Transverse colon (tissue), 4 donors: Measurements from ENCODE around the gene WDR31. TPM values are rescaled to one million over a fixed set of nuclear protein-coding genes. Genes with fewer than 3 reads are reported as not detected.

Source experiments
- DNase-seq: peaks from one replicate; pipeline ENCODE4 v3.0.0-alpha.2; 2019
- H3K27ac ChIP-seq, 4 donors: fragments of 200-600 bp; sonication (generic); 2 replicates each; pipeline ENCODE4 v1.5.1; 2016 to 2018; ENCODE audit warnings: inconsistent platforms in 4 of 4
- H3K27me3 ChIP-seq: fragments of 200-600 bp; sonication (generic); 2 replicates; pipeline ENCODE4 v1.5.1; 2017; ENCODE audit warnings: inconsistent platforms
- H3K36me3 ChIP-seq, 4 donors: fragments of 200-600 bp; sonication (generic); 2 replicates each; pipeline ENCODE4 v1.5.1; 2017 to 2019; ENCODE audit warnings: inconsistent platforms in 4 of 4
- H3K4me1 ChIP-seq, 4 donors: fragments of 200-600 bp; sonication (generic); 2 replicates each; pipeline ENCODE4 v1.5.1; 2017 to 2020; ENCODE audit warnings: inconsistent platforms in 4 of 4
- H3K4me3 ChIP-seq, 4 donors: fragments of 200-600 bp; sonication (generic); 1 replicate in 1 of 4; 2 replicates in 3 of 4; pipeline versions ENCODE4 v1.5.1 to v1.6.1; 2017 to 2019; ENCODE audit warnings: inconsistent platforms in 4 of 4
- H3K9me3 ChIP-seq, 2 donors: fragments of 200-600 bp; sonication (generic); 2 replicates each; pipeline ENCODE4 v1.5.1; 2017 to 2019; ENCODE audit warnings: inconsistent platforms in 2 of 2
- EP300 ChIP-seq: sonication (generic); formaldehyde crosslinking; IDR thresholded peaks from one replicate; pipeline ENCODE4 v1.6.1; 2017; ENCODE audit warnings: antibody characterized with exemption, low read depth
- POLR2A ChIP-seq: fragments of 450-650 bp; IDR thresholded peaks from one replicate; pipeline ENCODE4 v1.6.1; 2016; ENCODE audit warnings: antibody characterized with exemption, mild to moderate bottlenecking, moderate library complexity
- POLR2AphosphoS5 ChIP-seq, 3 donors: sonication (generic); formaldehyde crosslinking; IDR thresholded peaks; one replicate each; pipeline ENCODE4 v1.6.1; 2016; ENCODE audit warnings: antibody characterized with exemption in 3 of 3
- WGBS, 2 donors: methylation state at CpG; one replicate each; pipeline ENCODE4 v1.1.5; 2018; ENCODE audit warnings: low coverage in 1 of 2; 5-methylcytosine and 5-hydroxymethylcytosine counted together
- in situ Hi-C, 4 donors: fragments of 200-750 bp; cut with MboI; loops; one replicate each; pipeline versions ENCODE4 v1.15.0 to v1.15.1; 2017; ENCODE audit warnings: low sequenced_read_pairs in 3 of 4, low pct_ligation_motif_present in 1 of 4, low pct_unique_long_range_greater_than_20kb in 1 of 4
- intact Hi-C: fragments of 100-400 bp; cut with DNase I; formaldehyde crosslinking; loops from one replicate; pipeline ENCODE4 v1.15.1; 2023; ENCODE audit warnings: low total_unique reads
- total RNA-seq, 4 donors: library from RNA; depleted of rRNA; stranded (reverse); fragments of >200 nt; gene quantifications; one replicate each; pipeline ENCODE4 v1.1.0, GENCODE V29; 2016
- TF ChIP-seq, protein P1 (sequence below), 5 experiments: fragments of 200-600 bp in 3 of 5; fragments of 450-650 bp in 2 of 5; sonication (generic) in 3 of 5; IDR thresholded peaks; 1 replicate in 2 of 5; 2 replicates in 3 of 5; pipeline ENCODE4 v1.5.1; 2016 to 2017; ENCODE audit warnings: antibody characterized with exemption in 5 of 5, inconsistent platforms in 3 of 5, mild to moderate bottlenecking in 2 of 5, moderate library complexity in 1 of 5

WDR31 gene
- total RNA-seq, 4 donors from 2014 or later = 0.60 to 3.0 (median 1.6) TPM

DNA sequence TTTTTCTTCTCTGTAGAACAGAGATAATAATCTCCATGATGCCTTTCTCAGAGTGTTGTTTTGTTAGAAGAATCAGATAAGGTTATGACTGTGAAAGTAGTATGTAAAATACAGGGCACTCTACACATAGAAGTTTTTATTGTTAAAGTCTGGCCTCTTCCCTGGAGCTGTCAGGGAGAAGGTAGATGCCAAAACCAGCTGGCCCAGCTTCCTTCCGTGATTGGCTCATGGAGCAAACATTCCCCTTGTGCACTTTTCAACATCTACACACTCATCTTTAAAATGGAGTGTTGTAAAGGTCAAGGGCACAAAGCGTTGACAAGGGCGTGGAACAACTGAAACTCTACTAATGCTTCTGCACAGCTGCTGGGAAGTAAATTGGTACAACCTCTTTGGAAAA lies 29.5 kb downstream of the WDR31 start:
- H3K27me3 ChIP-seq = no peaks in the 10 kb centered on the region
- 20 to 60% methylated on average over 1 to 3 of the region's 3 CpGs for WGBS, 2 donors
- H3K36me3 ChIP-seq = no peaks in the 10 kb centered on the region
- in situ Hi-C loops (loop anchor here in 3 of 4 donors (10.0 to 25.0 kb wide), 2 partner anchors 94 to 352 kb away; partner anchors contain the start of gene ALAD (in 1 of the 3)), intact Hi-C loops (no loop called here)
- no peaks in the 10 kb centered on the region for H3K4me1 ChIP-seq
- TF ChIP-seq, protein P1, sequence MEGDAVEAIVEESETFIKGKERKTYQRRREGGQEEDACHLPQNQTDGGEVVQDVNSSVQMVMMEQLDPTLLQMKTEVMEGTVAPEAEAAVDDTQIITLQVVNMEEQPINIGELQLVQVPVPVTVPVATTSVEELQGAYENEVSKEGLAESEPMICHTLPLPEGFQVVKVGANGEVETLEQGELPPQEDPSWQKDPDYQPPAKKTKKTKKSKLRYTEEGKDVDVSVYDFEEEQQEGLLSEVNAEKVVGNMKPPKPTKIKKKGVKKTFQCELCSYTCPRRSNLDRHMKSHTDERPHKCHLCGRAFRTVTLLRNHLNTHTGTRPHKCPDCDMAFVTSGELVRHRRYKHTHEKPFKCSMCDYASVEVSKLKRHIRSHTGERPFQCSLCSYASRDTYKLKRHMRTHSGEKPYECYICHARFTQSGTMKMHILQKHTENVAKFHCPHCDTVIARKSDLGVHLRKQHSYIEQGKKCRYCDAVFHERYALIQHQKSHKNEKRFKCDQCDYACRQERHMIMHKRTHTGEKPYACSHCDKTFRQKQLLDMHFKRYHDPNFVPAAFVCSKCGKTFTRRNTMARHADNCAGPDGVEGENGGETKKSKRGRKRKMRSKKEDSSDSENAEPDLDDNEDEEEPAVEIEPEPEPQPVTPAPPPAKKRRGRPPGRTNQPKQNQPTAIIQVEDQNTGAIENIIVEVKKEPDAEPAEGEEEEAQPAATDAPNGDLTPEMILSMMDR (IDR thresholded peaks at IDR 0.05) = no peak
- TF ChIP-seq POLR2A (no peak), EP300 (no peak), POLR2AphosphoS5 (IDR thresholded peaks at IDR 0.05) (no peak)
- no peak overlapping the region for H3K4me3 ChIP-seq
- DNase-seq = no peak
- H3K27ac ChIP-seq = no peak overlapping the region
- no peaks in the 10 kb centered on the region for H3K9me3 ChIP-seq

DNA sequence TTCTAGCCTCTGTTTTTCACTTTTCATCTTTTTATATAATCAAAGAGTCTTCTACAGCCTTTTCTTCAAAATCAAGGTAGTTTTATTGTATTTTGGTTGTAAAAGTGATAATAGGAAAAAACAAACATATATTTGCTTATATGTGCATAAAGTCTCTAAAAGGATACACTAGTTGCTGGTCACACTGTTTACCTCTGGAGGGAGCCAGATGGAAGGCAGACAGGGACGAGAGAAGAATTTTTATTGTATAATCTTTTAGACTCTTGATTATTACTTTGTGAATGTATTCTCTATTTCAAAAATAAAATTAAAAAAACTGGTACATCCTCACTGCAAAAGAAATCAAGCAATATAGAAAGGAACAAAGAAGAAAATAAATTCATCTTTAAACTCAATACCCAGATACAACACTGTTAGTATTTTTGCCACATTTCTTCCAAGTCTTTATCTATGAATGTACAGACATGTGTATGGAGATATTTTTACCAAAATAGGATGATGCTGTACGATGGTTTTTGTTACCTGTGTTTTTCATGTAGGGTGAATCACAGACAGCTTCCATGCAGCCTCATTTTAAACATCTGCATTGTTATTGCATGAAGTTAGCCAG lies 30.8 kb downstream of the WDR31 start:
- WGBS, 2 donors = 2 to 9% methylated on average over 2 of the region's 2 CpGs
- H3K9me3 ChIP-seq = no peaks in the 10 kb centered on the region
- H3K27ac ChIP-seq = no peak overlapping the region
- H3K4me1 ChIP-seq = no peaks in the 10 kb centered on the region
- no peaks in the 10 kb centered on the region for H3K36me3 ChIP-seq
- H3K27me3 ChIP-seq = no peaks in the 10 kb centered on the region
- DNase-seq = peak; percentile 41
- TF ChIP-seq, protein P1 (IDR thresholded peaks at IDR 0.05) = peak; percentile 61 to 74 (median 68)
- no peak for TF ChIP-seq POLR2AphosphoS5 (IDR thresholded peaks at IDR 0.05)
- H3K4me3 ChIP-seq = no peak overlapping the region
- intact Hi-C loops (no loop called here), in situ Hi-C loops (loop anchor here in 3 of 4 donors (10.0 to 25.0 kb wide), 2 partner anchors 95 to 353 kb away; partner anchors contain the start of gene ALAD (in 1 of the 3))

DNA sequence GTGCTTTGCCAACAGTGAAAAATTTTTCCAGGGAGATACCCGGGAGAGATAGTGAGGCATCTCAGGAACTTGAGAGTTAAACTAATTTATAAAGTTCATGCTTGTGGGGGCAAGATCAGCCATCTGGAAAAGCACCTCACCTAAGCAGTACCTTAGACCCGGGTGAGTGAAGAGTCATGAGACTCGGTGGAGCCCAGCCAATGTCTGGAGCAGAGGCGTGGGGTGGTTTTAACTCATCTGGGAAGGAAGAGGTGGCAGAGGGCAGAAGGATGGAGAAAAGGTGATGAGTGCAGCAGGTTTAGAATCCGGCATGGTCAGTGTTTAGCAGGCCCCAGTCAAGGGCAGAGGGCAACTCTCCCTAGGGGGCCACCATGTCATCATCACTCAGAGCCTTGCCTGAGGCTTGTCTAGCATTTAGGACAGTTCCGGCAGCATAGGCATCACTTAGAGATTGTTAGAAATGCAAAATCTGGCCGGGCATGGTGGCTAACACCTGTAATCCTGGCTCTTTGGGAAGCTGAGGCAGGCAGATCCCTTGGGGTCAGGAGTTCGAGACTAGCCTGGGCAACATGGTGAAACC lies 32.6 kb downstream of the WDR31 start:
- 43 to 72% methylated on average over 1 to 8 of the region's 8 CpGs for WGBS, 2 donors
- no peaks in the 10 kb centered on the region for H3K36me3 ChIP-seq
- H3K9me3 ChIP-seq = no peaks in the 10 kb centered on the region
- no peak for DNase-seq
- H3K27ac ChIP-seq = no peak overlapping the region
- H3K27me3 ChIP-seq = no peaks in the 10 kb centered on the region
- intact Hi-C loops (no loop called here), in situ Hi-C loops (loop anchor here in 3 of 4 donors (10.0 to 25.0 kb wide), 2 partner anchors 97 to 355 kb away; partner anchors contain the start of gene ALAD (in 1 of the 3))
- TF ChIP-seq POLR2A = no peak
- TF ChIP-seq EP300 = no peak
- TF ChIP-seq, protein P1 (IDR thresholded peaks at IDR 0.05) = no peak
- TF ChIP-seq POLR2AphosphoS5 (IDR thresholded peaks at IDR 0.05) = no peak
- peaks cover 0 to 3% (median 0%) of the 10 kb centered on the region in 4 donors for H3K4me1 ChIP-seq
- H3K4me3 ChIP-seq = no peak overlapping the region

DNA sequence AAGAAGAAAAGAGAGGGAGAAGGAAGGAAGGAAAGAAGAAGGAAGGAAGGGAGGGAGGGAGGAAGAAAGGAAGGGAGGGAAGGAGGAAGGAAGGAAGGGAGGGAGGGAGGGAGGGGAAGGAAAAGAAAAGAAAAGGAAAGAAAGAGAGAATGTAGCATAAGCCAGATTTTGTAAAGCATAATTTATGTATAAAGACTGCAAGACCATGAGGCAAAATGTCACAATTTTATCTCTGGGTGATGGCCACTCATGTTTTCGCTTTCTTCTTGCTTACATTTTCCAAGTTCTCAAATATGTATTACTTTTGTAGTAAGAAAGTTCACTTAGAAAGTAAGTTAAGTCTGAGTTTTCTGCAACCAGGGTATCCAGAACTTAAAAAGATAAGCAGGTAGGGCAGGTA lies 33.5 kb downstream of the WDR31 start:
- intact Hi-C loops (no loop called here), in situ Hi-C loops (loop anchor here in 3 of 4 donors (10.0 to 25.0 kb wide), 2 partner anchors 98 to 356 kb away; partner anchors contain the start of gene ALAD (in 1 of the 3))
- Histone ChIP-seq H3K4me3 (no peak overlapping the region), H3K36me3 (no peaks in the 10 kb centered on the region), H3K27ac (no peak overlapping the region), H3K9me3 (no peaks in the 10 kb centered on the region), H3K27me3 (no peaks in the 10 kb centered on the region), H3K4me1 (peaks cover 0 to 3% (median 0%) of the 10 kb centered on the region in 4 donors)
- TF ChIP-seq EP300 (no peak), POLR2AphosphoS5 (IDR thresholded peaks at IDR 0.05) (no peak)
- TF ChIP-seq, protein P1 (IDR thresholded peaks at IDR 0.05) = no peak
- DNase-seq = no peak
- WGBS, 2 donors = 67 to 84% methylated on average over 1 of the region's 1 CpG
